Ishikawa (cell line): ENCODE data around the gene NTN1.

Experiments used
- CEBPB ChIP-seq: IDR thresholded peaks from 2 replicates; pipeline ENCODE4 v1.6.1; 2012
- CREB1 ChIP-seq: IDR thresholded peaks from 2 replicates; pipeline ENCODE4 v1.6.1; 2012; ENCODE audit warnings: low read depth
- EGR1 ChIP-seq: IDR thresholded peaks from 2 replicates; pipeline ENCODE4 v1.6.1; 2012
- EP300 ChIP-seq: IDR thresholded peaks from 2 replicates; pipeline ENCODE4 v1.6.1; 2012; ENCODE audit warnings: borderline replicate concordance
- FOXM1 ChIP-seq: IDR thresholded peaks from 2 replicates; pipeline ENCODE4 v1.6.1; 2012; ENCODE audit warnings: low read depth, borderline replicate concordance
- MAX ChIP-seq: IDR thresholded peaks from 2 replicates; pipeline ENCODE4 v1.6.1; 2012
- NFIC ChIP-seq: IDR thresholded peaks from 2 replicates; pipeline ENCODE4 v1.6.1; 2012
- RAD21 ChIP-seq: IDR thresholded peaks from 2 replicates; pipeline ENCODE4 v1.6.1; 2012; ENCODE audit warnings: low read depth
- REST ChIP-seq: IDR thresholded peaks from 2 replicates; pipeline ENCODE4 v1.6.1; 2012; ENCODE audit warnings: low read depth, mild to moderate bottlenecking
- TAF1 ChIP-seq: IDR thresholded peaks from 2 replicates; pipeline ENCODE4 v1.6.1; 2012; ENCODE audit warnings: low read depth, mild to moderate bottlenecking
- TCF12 ChIP-seq: IDR thresholded peaks from 2 replicates; pipeline ENCODE4 v1.6.1; 2012; ENCODE audit warnings: low read depth
- TEAD4 ChIP-seq: IDR thresholded peaks from 2 replicates; pipeline ENCODE4 v1.6.1; 2012
- YY1 ChIP-seq: IDR thresholded peaks from 2 replicates; pipeline ENCODE4 v1.6.1; 2012; ENCODE audit warnings: low read depth
- ZBTB7A ChIP-seq: IDR thresholded peaks from 2 replicates; pipeline ENCODE4 v1.6.1; 2012; ENCODE audit warnings: low read depth
- TF ChIP-seq, protein P1 (sequence below): IDR thresholded peaks from 2 replicates; pipeline ENCODE4 v1.6.1; 2012

Gene NTN1

DNA sequence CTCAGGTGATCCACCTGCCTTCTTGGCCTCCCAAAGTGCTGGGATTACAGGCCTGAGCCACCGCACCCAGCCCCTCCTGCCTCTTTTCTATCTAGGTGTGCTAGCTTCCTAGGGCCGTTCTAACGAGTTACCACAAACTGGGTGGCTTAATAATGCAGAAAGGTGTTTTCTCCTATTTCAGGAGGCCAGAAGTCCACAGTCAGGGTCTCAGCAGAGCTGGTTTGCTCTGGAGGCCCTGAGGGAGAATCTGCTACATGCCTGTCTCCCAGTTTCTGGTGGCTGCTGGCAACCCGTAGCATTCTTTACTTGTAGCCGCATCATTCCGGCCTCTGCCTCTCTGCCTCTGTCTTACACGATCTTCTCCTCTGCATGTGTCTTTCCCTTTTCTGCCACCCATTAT, 89.2 kb downstream of the NTN1 start:
- TF ChIP-seq TCF12: no peak
- no peak for TF ChIP-seq MAX
- no peak for TF ChIP-seq TAF1
- no peak for TF ChIP-seq CEBPB
- no peak for TF ChIP-seq TEAD4
- TF ChIP-seq EP300: no peak
- TF ChIP-seq REST: no peak
- TF ChIP-seq CREB1: no peak
- TF ChIP-seq, protein P1, sequence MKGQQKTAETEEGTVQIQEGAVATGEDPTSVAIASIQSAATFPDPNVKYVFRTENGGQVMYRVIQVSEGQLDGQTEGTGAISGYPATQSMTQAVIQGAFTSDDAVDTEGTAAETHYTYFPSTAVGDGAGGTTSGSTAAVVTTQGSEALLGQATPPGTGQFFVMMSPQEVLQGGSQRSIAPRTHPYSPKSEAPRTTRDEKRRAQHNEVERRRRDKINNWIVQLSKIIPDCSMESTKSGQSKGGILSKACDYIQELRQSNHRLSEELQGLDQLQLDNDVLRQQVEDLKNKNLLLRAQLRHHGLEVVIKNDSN: no peak
- no peak for TF ChIP-seq EGR1
- TF ChIP-seq FOXM1: no peak
- TF ChIP-seq YY1: no peak

- TF ChIP-seq REST (peak; percentile 21; the same call in 1 of the 2 replicates), MAX (no peak)
Observed at GRCh38 chr17:9115214-9116191, 94.2 kb downstream of the NTN1 start.

- TF ChIP-seq TCF12: no peak
- no peak for TF ChIP-seq TAF1
- no peak for TF ChIP-seq EGR1
- no peak for TF ChIP-seq CREB1
- TF ChIP-seq TEAD4: no peak
- no peak for TF ChIP-seq NFIC
Observed at GRCh38 chr17:9116311-9116835, 95.1 kb downstream of the NTN1 start.

- TF ChIP-seq ZBTB7A: no peak
- TF ChIP-seq, protein P1: no peak
- TF ChIP-seq FOXM1: no peak
- no peak for TF ChIP-seq CREB1
- no peak for TF ChIP-seq TCF12
- TF ChIP-seq YY1: no peak
- no peak for TF ChIP-seq EP300
- TF ChIP-seq TEAD4: no peak
- TF ChIP-seq NFIC: no peak
Observed at GRCh38 chr17:9116861-9117568, 95.7 kb downstream of the NTN1 start.

- TF ChIP-seq REST (no peak), EGR1 (no peak), CEBPB (no peak), EP300 (no peak), NFIC (no peak), FOXM1 (no peak), TCF12 (no peak), CREB1 (no peak), RAD21 (peak; percentile 13; the same call in 1 of the 2 replicates), TAF1 (no peak), YY1 (no peak), MAX (no peak), TEAD4 (no peak), ZBTB7A (0 out of 2 replicates have a peak, but pooled peaks have one; percentile 63)
- TF ChIP-seq, protein P1: no peak
Observed at GRCh38 chr17:9120471-9120870, 99.2 kb downstream of the NTN1 start.
